Nucleus accumbens (tissue), 56 donors: ENCODE results near the gene KNTC1.
"Not testable (repeated sequence)": the region's sequence is repeated elsewhere in the genome, so short reads cannot be mapped to it uniquely, and the experiment has no call there.

Experiments used
- DNase-seq, 56 donors: peaks; one replicate each; lab custom pipeline; 2025; lab: John Stamatoyannopoulos, UW

The KNTC1 gene

DNA sequence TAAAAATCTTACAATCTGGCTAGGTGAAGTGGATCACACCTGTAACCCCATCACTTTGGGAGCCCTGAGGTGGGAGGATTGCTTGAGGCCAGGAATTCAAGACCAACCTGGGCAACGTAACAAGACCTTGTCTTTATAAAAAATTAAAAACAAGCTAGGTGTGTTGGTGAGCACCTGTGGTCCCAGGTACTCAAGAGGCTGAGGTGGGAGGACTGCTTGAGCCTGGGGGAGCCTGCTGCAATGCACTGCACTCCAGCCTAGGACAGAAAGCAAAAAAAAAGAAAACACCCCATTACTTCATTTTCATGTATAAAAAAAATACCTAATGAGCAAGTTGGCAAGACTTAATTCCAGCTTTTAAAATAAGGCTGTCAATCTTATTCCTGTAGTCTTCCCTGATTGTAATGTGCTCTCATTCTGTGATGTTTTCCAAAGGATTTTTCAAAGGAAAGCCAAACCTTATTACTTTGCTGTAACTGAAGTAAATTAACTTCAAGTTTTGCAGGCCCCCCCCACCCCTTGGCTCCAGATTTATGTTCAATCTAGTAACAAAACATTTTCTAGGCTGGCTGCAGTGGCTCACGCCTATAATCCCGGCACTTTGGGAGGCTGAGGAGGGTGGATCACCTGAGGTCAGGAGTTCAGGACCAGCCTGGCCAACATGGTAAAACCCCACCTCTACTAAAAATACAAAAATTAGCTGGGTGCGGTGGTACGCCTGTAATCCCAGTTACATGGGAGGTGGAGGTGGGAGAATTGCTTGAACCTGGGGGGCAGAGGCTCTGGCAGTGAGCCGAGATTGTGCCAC is 23.1 kb upstream of the KNTC1 start:
- DNase-seq = no peak

DNA sequence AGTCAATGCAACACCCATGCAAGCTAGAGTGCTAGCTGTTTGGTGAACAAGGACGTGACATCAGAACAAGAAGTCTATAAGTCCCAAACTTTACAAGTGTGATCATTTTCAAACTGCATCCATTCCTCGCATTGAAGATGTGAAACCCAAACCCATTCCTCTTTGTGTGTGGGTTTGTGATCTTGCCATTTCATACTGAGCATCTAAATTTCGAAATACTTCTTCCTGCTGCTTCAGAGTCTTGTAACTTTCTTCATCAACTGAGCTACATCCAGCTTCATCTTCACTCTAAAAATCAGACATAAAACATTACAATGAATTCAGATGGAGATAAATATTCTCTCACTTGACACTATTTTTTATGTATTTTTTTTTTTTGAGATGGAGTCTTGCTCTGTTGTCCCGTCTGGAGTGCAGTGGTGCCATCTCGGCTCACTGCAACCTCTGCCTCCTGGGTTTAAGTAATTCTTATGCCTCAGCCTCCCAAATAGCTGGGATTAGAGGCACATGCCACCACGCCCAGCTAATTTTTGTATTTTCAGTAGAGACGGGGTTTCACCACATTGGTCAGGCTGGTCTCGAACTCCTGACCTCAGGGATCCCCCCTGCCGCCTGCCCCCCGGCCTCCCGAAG is 21.5 kb upstream of the KNTC1 start:
- no peak for DNase-seq

DNA sequence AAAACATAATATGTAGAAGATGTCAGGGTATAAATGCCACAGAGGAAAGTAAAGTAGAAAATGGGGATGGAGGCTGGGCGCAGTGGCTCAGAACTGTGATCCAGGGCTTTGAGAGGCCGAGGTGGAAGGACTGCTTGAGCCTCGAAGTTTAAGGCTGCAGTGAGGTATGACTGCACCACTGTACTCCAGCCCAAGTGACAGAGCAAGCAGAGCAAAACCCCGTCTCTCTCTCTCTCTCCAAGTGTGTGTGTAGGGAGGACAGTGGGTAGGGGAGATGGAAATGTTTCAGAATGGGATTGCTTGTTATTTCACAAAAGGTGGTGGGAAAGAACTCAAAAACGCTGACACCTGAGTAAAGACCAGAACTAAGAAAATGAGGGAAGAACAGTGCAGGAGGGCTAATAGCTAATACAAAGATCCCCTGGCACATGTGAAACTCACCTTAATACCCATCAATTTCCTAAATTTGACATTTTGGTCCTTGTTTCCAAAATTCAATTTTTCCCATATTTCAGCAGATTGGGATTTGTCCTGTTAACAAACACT is 20.6 kb upstream of the KNTC1 start:
- no peak for DNase-seq

DNA sequence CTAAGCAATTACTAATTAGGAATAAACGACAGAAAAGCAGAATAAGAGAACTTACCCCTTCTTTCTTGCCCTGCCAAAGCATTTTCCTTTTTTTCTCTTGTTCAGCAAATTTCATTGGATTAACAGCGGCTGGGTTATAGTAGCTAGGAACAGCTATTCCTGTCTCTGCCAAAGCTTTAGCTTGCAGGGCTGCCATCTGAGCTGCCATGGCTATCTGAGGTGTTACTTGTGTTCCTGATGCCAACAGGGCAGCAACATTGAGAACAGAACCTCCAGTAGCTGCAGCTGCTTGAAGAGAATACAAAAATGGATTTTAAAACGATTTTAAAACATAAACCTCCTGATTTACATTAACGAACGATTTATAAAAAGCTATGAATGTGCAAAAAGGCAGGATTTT is 18.9 kb upstream of the KNTC1 start:
- DNase-seq = no peak

DNA sequence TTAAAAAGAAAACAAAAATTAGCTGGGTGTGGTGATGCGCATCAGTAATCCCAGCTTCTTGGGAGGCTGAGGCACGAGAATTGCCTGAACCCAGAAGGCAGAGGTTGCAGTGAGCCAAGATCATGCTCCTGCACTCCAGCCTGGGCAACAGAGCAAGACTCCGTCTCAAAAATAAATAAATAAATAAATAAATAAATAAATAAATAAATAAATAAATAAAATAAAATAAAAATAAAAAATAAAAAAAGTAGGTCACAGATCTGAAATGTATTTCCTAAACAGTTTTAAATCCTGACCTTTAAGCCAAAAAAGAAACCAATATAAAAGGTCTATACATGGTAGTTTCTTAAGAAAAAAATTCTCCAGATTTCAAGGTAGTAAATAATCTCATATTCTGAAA is 14.0 kb upstream of the KNTC1 start:
- not testable (repeated sequence) for DNase-seq

DNA sequence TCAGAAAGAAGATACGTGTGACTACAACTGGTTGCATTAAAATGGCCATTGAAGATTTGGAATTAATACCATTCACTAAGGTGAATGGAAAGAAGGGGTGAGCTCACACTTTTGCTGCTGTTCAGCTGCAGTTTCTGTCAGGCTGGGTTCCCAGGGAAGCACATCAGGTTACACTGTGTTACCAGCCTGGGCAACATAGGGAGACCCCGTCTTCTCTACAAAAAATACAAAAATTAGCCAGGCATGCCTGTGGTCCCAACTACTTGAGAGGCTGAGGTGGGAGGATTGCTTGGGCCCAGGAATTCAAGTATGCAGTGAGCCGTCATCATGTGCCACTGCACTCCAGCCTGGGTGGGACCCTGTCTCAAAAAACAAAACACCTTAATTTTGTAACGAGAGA is 13.4 kb upstream of the KNTC1 start:
- DNase-seq = no peak

DNA sequence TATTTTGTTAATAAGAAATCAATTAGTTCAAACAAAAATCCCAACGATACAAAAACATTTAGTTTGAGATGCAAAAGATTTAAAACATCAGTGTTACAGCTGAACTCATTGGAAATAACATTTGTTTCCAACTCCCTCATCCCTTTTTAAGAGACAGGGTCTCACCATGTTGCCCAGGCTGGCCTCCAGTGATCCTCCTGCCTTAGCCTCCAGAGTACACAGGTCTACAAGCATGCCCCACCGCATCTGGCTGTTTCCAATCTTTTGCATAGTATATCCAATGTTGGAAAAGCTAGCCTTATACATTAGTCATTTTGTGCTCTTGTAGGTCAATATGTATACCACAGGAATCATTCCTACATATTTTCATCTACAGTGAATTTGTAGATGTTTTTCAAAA is 11.8 kb upstream of the KNTC1 start:
- no peak for DNase-seq

DNA sequence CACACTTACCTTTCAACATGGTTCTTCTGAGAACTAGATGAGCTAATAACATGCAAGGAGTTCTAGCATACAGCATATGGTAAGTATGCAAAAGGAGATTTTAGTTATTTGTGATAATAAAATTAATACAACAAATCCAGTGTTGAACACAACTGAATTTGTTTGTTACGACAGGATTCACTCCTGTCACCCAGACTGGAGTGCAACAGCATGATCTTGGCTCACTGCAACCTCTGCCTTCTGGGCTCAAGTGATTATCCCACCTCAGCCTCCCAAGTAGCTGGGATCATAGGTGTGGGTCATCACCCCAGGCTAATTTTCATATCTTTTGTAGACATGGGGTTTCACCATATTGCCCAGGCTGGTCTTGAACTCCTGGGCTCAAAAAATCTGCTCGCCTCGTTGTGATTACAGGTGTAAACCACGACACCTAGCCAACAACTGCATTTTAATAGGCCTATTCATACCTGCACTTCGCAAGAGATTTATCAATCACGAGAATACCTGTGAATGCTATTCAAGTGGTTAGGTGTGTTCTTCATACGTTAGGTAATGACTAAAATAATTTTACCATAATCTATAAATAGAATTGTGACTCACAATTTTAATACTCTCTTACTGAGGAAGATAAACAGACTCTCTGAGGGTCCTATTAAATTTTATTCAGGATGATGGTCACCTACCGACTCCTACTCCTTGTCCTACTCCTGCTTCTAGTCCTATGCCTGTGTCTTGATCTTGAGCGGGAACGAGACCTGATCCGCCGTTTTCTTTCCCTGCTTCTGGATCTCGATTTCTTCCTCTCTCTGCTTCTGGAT is 10.3 kb upstream of the KNTC1 start:
- no peak for DNase-seq

DNA sequence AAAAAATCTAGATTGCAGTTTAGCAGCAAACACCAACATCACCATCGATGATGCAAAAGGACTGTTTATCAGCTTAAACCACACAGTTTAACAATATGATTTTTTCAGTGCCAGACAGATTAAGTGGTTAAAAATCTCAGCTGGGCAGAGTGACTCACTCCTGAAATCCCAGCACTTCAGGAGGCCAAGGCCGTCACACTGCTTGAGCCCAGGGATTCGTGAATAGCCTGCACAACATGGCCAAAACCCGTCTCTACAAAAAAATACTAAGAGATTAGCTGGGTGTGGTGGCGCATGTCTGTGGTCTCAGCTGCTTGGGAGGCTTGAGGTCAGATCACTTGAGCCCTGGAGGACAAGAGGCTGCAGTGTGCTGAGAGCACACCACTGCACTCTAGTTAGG is 9.2 kb upstream of the KNTC1 start:
- DNase-seq = no peak

DNA sequence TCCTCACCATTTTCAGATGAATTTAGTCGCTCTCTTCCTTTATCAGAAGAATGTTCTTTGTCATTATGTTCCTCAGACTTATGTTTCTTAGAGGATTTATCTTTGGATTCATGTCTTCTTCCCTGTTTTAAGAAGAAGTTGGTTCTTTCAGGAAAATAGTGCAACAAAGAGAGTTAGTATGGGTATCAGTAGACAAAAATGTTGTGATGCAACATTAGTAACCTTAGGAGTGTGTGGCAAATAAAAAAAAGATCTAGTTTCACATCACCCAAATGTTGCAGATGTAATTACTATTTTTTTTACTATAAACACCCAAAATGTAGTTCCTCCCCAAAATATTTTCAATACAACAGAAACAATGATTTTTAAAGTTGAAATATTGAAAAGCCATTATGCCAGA is 8.1 kb upstream of the KNTC1 start:
- no peak for DNase-seq

DNA sequence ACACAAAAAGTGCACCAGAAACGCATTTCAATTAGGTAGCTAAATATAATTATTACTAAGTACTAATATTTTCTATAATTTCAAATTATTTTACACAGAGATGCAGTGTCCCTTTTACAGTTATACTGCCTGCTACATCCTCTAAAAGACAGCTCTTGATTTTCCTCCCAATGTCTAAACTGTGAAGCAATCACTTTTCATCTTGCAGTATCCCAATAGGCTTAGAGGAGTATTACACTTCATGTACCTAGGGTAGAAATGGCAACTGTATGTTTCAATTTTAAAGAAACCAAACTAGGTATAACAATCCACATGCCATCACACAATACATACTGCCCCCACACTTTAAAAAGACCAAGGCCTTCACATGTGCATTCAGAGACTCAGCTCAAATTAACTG is 7.6 kb upstream of the KNTC1 start:
- DNase-seq = no peak

DNA sequence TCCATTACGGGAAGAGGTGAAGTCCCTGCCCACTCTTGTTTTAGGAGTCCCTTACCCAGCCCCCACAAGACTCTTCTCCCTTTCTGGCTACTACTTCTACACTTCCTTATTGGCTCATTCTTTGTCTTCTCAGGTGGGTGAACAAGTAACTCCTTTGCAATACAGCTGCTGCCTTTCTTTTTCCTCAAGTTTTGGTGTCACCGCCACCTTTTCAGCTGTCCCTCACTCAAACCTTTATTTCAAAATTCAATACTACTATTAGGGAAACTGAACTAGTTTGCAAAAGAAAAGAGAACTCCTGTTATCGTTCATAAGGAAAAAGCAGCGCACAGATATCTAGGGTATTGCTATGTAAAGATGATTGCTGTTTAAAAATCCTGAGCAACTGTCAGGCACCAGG is 6.4 kb upstream of the KNTC1 start:
- DNase-seq = no peak

DNA sequence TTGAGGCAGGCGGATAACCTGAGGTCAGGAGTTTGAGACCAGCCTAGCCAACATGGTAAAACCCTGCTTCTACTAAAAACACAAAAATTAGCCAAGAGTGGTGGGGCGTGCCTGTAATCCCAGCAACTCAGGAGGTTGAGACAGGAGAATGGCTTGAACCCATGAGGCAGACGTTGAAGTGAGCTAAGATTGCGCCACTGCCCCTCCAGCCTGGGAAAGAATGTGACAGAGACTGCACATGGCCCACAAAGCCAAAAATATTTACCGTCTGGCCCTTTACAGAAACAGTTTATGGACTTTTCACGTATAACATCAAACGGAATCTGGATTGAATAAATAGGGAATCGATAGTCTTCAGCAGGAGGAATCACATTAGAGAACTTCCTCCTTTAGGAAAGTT is 3.8 kb upstream of the KNTC1 start:
- DNase-seq = no peak

DNA sequence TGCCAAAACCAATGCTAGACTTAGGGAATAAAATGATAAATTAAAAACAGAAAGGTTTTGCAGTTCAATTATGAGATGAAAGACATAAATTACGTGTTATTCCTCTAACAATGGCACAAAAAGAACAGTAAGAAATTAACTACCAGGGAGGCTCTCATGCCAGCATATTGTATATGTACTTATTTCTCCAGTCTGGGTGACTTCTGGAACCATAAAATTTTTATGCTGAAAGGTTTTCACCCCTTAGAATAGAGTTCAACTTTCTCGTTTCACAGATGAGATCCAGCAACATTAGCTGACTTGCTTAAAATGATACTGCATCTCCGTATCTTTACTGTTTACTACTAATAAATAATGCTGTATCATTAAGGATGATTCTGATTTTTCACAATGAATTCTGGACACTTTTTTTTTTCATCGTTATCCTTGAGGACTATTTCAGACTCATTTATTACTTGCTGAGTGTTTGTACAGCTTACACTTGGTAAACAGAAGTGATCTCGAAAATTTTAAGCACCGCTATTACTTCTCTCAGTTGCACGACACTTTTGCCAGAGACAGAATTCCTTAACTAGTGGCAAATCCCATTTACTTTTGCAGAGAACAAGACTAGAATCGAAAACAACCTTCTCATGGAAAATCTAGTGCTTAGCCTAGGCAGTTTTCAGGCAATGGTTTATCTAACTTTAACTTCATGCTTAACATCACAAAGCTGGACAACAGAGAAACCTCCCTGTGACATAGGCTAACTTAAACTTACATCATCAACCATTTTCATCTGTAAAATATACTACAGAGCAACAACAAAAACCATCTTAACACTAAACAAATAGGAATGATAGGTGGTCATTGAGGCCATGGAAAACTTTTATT is 3.0 kb upstream of the KNTC1 start:
- no peak for DNase-seq

DNA sequence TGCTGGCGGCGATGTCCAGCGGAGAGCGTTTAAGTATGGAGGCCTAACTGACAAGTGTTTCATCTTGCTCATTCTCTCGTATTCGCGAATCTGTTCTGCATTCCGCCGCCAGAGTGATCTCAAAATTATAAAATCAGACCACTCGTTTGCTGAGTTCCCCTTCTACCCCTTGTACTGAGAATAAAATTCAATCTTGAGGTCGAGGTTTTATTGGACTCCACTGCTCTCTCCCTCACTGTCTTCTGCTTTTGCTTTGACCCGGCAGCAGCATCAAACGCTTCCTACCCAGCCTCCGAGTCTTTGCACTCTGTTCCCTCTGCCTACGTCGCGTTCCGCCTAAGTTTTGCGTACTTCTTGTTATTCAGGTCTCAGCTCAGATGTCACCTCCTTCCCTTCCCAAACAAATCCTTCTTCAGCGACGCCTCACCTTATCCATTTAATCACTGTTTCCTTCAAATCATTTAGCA is 462 bp downstream of the KNTC1 start:
- DNase-seq = peak in 17 of 56 donors; percentile 3 to 39 (median 18)

DNA sequence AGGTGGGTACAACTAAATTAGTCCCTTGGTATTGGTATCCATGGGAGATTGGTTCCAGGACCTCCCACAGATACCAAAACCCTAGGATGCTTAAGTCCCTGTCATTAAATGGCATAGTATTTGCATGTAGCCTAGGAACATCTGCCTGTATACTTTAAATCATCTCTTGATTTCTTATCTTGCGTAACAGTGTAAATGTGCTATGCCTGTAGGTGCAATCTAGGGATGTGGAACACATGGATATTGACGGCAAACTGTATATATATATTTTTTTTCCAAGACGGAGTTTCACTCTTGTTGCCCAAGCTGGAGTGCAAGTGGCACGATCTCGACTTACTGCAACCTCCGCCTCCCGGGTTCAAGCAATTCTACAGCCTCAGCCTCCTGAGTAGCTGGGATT is 1.5 kb downstream of the KNTC1 start:
- no peak for DNase-seq

DNA sequence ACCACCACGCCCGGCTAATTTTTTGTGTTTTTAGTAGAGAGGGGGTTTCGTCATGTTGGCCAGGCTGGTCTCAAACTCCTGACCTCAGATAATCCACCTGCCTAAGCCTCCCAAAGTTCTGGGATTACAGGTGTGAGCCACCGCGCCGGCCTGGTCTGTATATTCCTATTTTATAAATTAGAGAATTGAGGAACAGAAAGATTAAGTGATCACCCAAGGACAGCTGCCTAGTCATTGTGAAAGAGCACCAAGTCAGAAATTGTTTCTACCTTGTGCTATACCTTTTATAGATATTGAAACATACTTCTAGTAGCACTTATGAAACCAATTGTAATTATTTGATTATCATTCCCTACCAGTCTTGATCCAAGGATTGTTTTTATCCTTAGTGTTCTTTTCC is 1.9 kb downstream of the KNTC1 start:
- DNase-seq = no peak

DNA sequence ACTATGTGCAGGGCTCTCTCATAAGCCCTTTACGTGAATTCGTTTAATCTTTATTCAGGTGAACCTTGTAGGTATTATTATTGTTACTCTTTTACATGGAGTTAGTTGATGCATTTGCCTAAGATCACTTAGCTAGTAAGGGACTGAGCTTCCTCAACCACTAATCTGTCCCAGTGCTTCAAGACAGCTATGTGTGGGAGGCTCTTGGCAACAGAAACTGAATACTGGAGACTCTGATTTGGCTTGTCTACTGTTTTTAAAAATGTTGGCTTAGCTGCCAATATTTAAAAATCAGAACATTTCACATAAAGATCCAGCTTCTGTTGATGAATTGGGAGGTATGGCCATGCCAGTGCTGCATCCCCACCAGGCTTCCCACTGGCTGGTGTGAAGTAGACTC is 6.8 kb downstream of the KNTC1 start:
- DNase-seq = no peak

DNA sequence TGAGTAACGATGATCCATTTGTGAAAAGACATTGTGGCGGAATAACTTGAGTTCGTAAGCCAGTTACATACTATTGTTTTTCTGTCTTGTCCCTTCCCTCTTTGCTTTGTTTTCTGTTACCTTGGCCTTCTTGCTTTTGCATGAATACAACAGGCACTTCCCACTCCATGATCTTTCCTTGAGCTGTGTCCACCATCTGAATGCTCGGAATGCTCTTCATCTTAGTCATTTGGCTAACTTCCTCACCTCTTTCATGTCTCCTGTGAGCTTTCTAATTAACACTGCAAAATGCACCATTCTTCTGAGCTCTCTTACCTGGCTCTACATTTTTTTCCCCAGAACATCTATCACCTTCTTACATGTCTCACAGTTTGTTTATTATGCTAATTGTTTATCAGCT is 10.0 kb downstream of the KNTC1 start:
- no peak for DNase-seq

DNA sequence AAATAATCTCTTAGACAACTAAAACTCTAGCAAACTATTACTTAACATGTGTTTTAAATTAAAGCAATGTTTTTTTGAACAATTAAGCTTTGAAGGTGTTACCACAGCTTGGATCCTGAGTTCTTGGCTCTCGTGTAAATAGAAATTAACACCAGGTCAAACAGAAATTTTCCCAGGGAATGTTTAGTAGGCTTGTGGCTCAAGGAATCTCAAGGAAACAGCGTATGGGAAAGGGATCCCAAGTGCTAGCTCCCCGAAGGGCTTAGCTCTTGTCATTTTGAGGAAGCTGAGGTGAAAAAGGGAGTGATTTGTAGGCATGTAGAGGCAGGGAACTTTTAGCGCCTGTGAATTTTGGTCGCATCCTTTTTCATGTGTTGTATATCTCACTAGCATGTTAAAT is 11.4 kb downstream of the KNTC1 start:
- no peak for DNase-seq
